GM18526 (cell line): ENCODE results near the gene ADGRV1.

Source experiments
- POLR2A ChIP-seq: IDR thresholded peaks from 3 replicates; pipeline ENCODE4 v1.6.1; 2011; ENCODE audit not compliant: insufficient read length; ENCODE audit errors: extremely low read depth

The ADGRV1 gene

DNA sequence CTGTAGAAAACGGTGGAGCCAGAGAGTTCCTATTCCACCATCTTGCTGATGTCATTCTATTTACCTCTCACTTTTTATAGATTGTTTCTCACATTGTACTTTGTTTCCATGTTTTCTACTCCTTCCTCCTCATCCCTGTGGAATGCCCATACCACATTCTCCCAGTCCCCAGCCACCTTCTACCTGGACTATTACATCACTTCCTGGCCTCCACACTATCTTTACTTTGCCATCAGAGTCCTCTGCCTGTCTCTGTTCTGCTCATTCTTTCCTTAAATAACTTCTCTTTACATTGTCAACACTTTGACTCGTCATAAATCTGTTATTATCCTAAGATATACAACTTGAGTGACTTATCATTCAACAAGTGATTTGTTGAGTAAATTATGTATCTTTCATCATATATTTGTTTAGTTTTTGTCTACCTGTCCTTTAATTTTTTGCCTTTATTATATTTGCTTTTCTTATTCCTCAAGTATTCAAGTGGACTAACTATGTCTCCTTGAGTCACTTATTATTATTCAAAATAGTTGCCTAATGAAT is 182.5 kb downstream of the ADGRV1 start:
- TF ChIP-seq POLR2A = no peak

DNA sequence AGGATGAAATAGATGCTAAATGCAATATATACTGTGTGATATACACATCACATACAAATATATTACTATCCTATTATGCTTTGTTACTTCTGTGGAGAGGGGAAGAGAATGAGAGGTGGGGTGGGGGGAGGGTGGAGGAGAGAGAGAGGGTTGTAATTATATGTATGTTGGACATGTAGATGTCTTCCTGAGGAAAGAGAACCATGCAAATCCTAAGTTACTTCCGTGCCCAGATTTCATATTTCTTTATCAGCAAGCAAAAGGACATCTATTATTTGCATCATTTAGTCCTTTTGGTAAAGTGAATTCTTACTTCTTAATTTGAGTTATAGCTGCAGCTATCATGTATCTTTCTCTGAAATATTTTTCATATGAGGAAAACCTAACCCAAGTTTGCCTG is 187.5 kb downstream of the ADGRV1 start:
- no peak for TF ChIP-seq POLR2A

DNA sequence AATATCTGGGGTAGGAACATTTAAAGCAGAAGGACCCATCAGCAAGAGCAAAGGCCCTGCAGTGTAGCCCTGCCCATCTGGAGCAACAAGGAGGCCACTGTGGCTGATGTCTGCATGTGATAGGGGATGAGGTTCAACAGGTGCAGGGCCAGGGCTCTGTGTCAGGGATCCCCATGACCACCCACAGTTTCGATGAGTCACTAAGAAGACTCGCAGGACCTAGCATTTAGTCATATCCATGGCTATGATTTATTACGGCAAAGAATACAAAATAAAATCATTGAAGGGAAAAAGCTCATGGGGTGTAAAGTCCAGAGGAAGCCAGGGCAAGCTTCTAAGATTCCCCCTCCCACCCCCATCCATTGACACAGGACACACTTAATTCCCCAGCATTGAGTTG is 188.6 kb downstream of the ADGRV1 start:
- no peak for TF ChIP-seq POLR2A

DNA sequence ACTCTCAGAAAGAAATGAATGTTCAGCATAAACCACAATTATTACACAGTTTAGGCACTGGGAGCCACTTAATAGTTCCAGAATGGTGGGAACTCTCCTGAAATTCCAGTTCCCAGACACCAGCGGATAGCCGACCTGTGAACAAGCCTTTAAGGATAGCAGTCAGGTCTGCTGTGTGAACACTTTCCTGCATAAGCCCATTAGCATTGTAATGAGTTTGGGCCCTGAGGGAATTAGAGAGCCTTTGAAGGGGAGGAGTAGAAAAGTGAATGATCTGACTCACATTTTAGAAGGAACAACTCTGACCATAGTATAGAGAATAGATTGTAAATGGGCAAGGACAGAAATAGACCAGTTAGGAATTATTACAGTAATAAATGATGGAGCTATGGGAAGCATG is 189.1 kb downstream of the ADGRV1 start:
- no peak for TF ChIP-seq POLR2A

DNA sequence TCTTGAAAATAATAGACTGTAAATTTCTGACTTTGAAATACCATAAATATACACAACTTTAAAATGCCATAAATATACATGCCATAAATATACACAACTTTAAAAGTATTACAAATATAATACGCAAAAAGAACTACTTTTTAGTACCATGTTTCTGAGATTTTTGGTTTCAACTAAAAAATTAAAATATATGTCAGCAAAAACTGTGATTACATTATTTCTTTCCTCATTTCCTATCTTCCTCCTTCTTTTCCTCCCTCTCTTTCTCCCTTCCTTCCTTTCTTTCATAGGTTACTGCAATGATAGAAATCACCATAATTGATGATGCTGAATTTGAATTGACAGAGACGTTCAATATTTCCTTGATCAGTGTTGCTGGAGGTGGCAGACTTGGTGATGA is 200.5 kb downstream of the ADGRV1 start:
- TF ChIP-seq POLR2A = no peak

DNA sequence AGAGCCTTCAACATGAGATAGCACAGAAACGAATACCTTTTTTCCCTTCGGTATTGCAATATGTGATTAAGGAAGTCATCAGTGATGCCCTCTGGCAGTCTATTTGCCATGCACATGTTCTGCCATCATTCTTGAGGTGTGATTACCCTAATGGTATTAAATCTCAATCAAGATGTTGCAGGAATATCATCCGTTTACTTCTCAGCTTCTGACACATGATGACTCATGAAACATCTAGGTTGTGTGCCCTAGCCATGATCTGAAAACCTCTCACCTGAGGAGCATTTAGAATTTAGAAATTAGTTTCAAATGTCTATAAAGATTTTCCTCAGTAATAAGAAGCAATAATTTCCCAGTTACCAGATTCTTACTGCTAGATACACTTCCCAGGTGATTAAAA is 209.1 kb downstream of the ADGRV1 start:
- no peak for TF ChIP-seq POLR2A

DNA sequence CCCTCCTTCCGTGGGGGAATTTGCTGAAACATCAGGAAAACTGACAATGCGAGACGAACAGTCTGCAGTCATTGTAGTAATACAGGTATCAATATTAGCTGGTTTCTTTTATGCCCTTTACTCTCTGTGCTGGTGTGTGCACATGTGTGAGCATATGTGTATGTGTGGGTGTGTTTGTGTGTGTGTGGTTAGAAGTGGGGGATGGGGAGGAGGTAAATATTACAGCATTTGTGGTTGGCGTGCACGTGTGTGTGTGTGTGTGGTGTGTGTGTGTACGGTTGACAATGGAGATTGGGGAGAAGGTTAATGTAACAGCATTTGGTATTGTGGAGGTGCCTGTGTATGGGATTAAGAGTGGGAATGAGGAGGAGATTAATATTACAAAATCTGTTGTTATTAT is 219.4 kb downstream of the ADGRV1 start:
- TF ChIP-seq POLR2A = no peak

DNA sequence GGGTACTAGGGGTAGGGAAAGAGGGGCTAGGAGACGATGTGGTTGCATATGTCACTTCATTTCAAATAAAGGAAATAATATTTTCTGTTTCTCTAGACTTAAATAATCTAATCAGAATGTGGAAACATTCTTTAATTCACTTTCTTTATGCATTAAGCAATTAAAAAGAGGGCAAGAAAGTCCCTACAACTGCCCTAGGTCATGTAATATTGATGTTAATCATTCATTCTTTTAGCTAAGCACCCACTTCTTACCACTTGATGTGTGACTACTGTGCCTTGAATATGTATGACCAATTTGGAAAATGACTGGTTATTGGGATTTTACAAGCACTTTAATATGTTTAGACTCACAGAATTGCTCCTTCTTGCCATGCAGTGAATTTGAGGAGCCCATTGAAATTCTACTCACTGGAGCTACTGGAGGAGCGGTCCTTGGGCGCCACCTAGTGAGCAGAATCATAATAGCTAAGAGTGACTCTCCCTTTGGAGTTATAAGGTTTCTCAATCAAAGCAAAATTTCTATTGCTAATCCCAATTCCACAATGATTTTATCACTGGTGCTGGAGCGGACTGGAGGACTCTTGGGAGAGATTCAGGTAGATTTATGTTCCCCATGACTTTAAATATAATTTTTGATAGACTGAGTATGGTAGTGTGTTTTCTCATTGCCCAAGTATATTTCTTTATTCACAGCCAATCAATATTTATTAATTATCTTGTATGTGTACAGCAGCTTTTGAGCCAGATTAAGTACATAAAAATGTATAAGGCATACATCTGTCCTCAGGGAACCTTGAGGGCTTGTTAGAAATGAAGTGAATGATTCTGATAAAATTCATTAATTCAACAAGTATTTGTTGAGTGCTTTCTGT is 225.1 kb downstream of the ADGRV1 start:
- TF ChIP-seq POLR2A = no peak

DNA sequence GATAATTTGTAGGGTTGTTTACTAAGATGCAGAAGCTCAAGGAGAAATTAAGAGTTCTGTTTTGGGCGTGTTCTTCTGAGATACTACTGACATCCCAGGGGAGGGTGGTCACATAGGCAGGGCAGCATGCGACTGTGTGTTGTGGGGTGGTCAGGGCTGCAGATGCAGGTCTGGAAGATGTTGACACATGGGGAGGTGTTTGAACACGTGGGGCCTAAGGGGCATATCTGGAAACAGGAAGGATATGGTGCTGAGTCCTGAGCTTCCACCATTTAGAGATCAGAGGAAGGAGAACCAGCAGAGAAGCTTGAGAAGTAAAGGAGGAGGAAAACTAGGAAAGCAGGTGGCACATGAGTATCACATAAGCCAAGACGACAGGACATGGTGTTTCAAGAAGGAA is 228.2 kb downstream of the ADGRV1 start:
- TF ChIP-seq POLR2A = no peak

DNA sequence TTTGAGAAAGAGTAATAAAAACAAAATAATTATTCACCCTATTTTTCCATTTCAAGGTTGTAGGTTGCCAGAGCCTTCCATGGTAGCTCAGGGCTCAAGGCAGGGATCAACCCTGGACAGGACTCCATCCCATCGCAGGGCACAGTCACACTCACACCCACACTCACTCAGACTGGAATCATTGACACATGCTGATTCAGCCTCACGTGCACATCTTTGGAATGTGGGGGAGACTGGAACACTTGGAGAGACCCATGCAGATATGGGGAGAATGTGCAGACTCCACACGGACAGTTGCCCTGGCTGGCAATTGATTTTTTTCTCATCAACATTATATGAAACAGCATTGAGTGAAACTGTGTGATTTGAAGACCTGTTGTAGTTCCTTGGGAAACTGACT is 234.1 kb downstream of the ADGRV1 start:
- TF ChIP-seq POLR2A = no peak

DNA sequence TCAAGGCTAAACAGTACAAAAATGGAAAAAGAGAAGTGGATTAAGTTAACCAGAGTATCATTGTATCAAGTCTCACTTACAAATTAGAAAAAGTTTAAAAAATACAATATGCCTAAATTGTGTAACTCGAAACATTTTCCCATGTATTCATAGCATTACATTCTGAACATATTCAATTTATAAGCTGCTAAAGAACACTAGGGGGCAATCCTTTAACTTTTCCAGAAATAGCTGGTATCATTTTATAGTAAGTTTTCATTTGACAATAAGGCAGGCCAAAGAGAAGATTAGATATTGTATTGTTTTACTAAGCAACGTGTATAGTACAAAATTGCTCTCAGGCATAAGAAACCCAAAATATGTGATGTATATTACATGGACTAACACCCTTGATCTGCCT is 234.6 kb downstream of the ADGRV1 start:
- no peak for TF ChIP-seq POLR2A

DNA sequence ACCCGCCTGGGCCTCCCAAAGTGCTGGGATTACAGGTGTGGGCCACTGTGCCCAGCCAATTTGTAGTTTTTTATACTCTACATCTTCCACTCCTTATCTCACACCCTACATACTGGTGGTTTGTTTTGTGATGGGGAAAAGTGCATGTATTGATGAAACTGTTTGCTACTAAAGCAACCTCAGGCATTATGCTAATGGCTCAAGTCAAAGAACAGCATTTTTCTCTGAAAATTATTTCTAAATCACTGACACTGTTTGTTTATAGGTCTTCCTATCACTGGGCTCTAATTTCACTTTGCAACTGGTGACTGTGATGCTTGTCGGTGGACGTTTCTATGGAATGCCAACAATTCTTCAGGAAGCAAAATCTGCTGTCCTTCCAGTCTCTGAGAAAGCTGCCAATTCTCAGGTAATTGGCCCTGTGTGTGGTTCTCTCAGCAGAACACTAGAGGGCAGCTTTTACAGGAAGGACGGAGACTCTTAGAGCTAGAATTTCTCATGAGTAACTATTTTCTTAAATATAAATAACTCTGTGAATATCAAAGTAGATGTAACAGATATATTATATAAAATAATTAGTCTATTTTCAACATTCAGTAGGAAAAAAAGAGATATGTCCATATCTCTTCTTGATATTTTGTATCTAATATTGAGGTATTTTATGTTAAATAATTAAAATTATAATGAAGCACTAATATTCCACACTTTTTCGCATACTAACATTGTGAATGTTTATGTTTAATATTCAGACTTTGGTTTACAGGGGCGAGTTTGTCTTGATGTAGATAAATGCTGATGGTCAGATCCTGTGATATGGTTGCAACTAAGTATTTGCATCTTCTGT is 244.1 kb downstream of the ADGRV1 start:
- TF ChIP-seq POLR2A = no peak

DNA sequence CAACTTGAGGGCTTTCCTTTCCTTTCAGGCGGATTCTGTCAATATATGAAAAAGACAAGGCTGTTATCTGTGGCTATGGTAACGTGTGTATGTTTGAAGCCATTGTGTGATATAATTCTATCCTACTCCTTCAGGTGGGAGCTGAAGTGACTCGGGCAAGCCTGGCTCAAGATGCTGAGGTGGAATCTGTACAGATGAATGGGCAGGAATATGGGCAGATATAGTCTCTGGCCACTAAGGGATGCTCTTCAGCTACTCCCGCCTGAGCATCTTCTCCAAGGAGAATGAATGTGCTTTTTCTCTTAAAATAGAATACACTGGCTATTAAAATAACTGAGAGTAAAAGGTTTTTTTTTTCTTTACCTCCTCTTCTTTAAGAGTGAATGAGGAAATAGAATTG is 244.8 kb downstream of the ADGRV1 start:
- TF ChIP-seq POLR2A = no peak

DNA sequence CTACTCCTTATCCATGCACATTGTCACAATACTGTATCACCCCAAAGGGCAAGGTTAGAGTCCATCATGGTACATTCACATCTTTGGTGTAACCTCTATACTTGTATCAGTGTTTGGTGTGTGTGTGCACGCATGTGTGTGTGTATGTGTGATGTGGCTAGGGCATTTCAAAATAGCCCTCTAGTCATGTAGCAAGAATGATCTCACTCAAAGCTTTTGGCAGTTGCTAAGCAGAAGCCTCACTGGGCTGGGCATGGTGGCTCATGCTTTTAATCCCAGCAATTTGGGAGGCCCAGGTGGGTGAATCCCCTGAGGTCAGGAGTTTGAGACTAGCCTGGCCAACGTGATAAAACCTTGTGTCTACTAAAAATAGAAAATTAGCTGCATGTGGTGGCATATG is 245.3 kb downstream of the ADGRV1 start:
- no peak for TF ChIP-seq POLR2A

DNA sequence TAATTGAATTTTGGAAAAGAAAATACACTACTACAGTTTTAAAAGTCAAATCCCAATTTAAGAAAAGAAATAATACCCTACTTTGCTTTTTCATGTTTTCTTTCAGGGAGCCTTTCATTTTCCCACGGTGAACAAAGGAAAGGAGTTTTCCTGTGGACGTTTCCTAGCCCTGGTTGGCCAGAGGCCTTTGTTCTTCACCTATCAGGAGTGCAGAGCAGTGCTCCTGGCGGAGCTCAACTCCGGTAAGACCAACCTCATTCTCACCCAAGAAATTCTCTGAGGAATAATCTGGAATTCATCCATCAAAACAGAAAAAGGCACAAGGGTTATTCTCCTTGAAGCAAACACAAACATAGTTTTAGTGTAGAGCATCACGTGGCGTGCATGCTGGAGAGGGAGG is 248.9 kb downstream of the ADGRV1 start:
- TF ChIP-seq POLR2A = no peak

DNA sequence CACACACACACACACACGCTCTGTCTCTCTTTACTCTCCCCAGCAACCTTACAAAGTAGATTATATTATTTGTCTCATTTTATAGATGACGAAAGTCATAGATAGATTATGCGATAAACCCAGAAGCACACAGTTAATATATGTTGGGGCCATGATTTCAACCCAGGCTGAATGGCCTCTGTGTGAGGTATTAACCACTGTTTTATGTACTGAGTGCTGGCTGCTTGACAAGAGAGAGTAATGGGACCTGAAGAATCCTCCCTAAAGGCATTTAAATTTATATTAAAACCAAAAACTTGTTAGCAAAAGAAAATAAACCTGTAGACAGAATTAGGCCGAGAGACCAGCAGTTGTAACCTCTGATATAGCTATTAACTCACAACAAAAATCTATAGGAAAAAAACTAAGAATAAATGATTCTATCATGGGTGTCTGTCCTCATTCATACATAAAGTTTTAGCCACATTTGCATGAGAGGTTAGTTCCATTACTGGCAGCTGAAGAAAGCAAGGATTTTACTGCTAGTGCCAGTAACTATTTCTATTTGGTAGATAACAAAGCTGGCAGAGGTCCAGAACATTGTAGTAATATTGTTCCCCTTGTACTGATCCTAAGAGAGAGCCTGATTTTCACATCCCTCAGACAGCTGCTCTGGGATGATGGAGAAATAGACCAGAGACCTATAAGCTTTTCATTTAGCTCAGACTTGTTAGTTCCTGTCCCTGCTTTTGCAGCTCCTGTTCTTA is 250.9 kb downstream of the ADGRV1 start:
- no peak for TF ChIP-seq POLR2A

DNA sequence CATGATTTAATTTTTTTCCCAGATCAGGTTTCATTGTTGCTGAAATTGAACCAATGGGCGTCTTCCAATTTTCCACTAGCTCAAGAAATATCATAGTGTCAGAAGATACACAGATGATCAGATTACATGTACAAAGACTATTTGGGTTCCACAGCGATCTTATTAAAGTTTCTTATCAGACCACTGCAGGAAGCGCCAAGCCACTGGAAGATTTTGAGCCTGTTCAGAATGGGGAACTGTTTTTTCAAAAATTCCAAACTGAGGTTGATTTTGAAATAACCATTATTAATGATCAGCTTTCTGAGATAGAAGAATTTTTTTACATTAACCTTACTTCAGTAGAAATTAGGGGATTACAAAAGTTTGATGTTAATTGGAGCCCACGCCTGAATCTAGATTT is 251.6 kb downstream of the ADGRV1 start:
- TF ChIP-seq POLR2A = no peak
